ENCODE measurements around the gene SNIP1. TPM values are rescaled to one million over a fixed set of nuclear protein-coding genes. Genes with fewer than 3 reads are reported as not detected.

The SNIP1 gene
- total RNA-seq, 3 donors from 2014 or later, result 16.8 to 22.5 (median 21.3) TPM

DNA sequence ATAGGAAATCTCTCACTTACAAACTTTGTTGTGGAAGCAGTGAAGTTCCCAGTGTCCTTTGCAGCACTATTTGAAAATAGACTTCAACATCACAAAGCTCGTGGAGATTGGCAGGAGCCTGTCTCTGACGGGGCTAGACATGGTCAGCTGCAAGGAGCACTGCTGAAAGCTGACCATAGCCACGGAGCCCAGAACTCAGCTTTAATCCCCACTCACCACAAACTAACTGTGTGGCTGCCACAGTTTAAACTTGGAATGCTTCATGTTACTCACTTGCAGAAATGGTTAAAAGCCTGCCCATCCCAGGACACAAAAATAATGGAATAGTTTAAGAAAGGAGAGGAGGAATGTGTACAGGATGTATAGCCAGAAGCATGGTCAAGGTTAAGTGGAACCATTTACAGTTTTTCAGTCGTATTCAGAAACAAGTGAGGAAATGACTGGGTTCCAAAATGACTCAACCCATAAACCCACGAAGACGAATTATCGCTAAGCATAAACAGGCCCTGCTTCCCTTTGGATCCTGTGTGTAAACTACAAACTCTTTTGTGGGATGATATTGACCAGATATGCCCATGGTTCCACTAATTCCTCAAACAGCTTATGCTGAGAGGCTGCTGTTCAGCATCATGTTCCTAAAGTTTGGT lies 20.9 kb upstream of the SNIP1 start:
- peaks cover 19% of the 10 kb centered on the region for H3K36me3 ChIP-seq (ENCODE audit: low read depth)
- H3K4me3 ChIP-seq, result no peak overlapping the region
- H3K9me3 ChIP-seq, result no peaks in the 10 kb centered on the region
- no peak for ATAC-seq
- intact Hi-C loops (cut with DNase I, micrococcal nuclease), result no loop called here
- no peaks in the 10 kb centered on the region for H3K4me1 ChIP-seq (ENCODE audit: low read depth)
- TF ChIP-seq, protein P1, sequence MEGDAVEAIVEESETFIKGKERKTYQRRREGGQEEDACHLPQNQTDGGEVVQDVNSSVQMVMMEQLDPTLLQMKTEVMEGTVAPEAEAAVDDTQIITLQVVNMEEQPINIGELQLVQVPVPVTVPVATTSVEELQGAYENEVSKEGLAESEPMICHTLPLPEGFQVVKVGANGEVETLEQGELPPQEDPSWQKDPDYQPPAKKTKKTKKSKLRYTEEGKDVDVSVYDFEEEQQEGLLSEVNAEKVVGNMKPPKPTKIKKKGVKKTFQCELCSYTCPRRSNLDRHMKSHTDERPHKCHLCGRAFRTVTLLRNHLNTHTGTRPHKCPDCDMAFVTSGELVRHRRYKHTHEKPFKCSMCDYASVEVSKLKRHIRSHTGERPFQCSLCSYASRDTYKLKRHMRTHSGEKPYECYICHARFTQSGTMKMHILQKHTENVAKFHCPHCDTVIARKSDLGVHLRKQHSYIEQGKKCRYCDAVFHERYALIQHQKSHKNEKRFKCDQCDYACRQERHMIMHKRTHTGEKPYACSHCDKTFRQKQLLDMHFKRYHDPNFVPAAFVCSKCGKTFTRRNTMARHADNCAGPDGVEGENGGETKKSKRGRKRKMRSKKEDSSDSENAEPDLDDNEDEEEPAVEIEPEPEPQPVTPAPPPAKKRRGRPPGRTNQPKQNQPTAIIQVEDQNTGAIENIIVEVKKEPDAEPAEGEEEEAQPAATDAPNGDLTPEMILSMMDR (IDR thresholded peaks at IDR 0.05), result no peak
- no peak for DNase-seq

DNA sequence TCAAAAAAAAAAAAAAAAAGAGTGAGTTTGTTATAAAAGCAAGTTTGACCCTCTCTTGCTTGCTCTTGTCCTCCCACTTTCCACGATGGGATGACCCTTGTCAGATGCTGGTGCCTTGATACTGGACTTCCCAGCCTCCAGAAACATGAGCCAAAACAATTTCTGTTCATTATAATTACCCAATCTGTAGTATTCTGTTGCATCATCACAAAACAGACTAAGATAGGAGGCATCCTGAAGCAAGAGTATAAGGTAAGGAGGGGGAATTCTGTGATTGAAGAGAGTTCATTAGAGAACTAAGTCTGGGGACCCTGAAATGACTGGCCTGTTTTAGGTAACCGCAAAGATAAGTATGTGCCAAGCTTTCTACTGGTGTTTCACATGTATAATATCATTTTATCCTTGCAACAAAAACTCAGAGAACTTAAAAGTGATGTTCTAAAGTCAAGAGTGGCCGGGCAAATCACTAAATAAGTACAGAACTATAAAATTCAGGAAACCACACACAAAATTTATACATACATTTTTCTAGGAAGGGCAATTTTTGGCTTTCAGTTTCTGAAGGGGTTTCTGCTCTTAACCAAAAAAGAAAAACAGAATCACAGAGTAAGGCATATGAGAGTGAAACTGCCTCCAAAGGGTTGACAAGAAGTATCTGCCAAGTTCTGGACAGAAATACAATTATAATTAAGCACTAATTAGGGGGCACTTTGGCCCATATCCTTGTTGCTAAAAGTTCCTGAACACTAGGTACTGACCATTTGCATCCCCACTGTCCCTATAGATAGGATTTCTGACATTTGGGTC lies 16.6 kb upstream of the SNIP1 start:
- no peak for ATAC-seq

DNA sequence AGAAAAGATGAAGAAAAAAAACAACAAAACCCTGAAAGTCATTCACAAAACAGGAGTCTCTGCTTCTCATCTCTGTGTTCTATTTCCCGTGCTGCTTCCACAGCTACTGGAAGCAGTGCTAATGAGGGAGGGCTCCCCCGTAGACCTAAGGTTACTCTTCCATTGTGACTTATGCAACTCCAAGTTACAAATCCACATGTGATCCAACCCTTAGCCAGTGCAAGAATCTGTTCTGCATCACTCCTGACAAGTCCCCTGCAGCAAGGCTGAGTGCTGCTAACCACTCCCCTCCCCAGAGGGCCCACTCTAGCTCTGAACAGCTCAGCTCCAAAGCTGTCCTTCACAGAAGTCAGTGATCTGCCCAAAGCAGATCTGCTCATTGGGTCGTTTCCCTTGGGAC lies 12.9 kb upstream of the SNIP1 start:
- intact Hi-C loops (cut with DNase I, micrococcal nuclease), result no loop called here
- no peak for ATAC-seq
- Histone ChIP-seq H3K36me3 (ENCODE audit: low read depth) (peaks cover 18% of the 10 kb centered on the region), H3K9me3 (no peaks in the 10 kb centered on the region), H3K4me1 (ENCODE audit: low read depth) (no peaks in the 10 kb centered on the region), H3K4me3 (no peak overlapping the region)
- no peak for DNase-seq
- TF ChIP-seq, protein P1 (IDR thresholded peaks at IDR 0.05), result no peak

More for the DNA sequence above, 16.6 kb upstream of the SNIP1 start:
- no peak for DNase-seq
- TF ChIP-seq, protein P1 (IDR thresholded peaks at IDR 0.05), result no peak
- Histone ChIP-seq H3K36me3 (ENCODE audit: low read depth) (peaks cover 30% of the 10 kb centered on the region), H3K4me3 (no peak overlapping the region), H3K4me1 (ENCODE audit: low read depth) (no peaks in the 10 kb centered on the region), H3K9me3 (no peaks in the 10 kb centered on the region)
- intact Hi-C loops (cut with DNase I, micrococcal nuclease), result no loop called here

DNA sequence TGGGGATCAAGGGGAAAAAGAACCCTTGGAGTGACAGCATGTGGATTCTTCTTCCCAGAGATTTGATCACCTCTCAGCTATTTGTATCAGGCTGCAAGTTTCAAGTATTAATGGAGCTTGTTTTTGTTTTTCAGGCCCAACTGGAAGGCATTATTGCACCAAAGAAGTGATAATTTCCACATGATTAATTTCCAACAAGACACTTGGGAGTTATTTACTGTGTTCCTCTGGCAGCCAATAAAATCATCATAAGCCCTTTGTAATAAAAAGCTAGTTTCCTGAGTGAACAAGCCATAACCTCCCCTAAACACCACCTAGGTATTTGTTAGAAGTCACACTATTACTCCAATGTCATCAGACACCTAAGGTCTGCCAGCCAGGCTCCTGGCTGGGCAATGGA lies 10.8 kb upstream of the SNIP1 start:
- intact Hi-C loops (cut with DNase I, micrococcal nuclease), result no loop called here
- Histone ChIP-seq H3K4me3 (no peak overlapping the region), H3K9me3 (no peaks in the 10 kb centered on the region), H3K4me1 (ENCODE audit: low read depth) (no peaks in the 10 kb centered on the region), H3K36me3 (ENCODE audit: low read depth) (peaks cover 18% of the 10 kb centered on the region)
- DNase-seq (no peak), ATAC-seq (no peak)
- TF ChIP-seq, protein P1 (IDR thresholded peaks at IDR 0.05), result no peak

DNA sequence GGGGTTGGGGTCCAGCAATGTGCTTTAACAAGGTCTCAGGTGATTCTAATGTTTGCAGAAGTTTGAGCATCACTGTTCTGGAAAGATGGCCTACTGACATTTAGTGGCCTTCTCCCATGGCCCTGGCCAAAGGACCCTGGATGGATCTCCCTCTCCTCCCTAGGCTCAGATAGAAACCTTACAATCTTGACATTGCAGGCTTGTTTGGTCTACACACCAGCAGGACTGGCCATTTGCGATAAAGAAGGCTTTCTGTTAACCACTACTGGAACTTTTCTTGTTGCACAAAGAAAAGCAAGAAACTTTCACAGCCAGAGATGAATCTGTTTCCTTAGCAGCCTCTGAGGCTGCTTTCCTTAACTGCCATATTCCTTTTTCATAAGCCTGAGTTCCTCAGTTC lies 8.9 kb upstream of the SNIP1 start:
- Histone ChIP-seq H3K9me3 (no peaks in the 10 kb centered on the region), H3K36me3 (ENCODE audit: low read depth) (peaks cover 7% of the 10 kb centered on the region), H3K4me3 (no peak overlapping the region), H3K4me1 (ENCODE audit: low read depth) (no peaks in the 10 kb centered on the region)
- intact Hi-C loops (cut with DNase I, micrococcal nuclease), result no loop called here
- TF ChIP-seq, protein P1 (IDR thresholded peaks at IDR 0.05), result no peak
- DNase-seq (no peak), ATAC-seq (no peak)
